GM19395 (cell line): Measurements from ENCODE around the gene ARID1B.

Source experiments
- ATAC-seq: cut with Tn5 transposase; IDR thresholded peaks from one replicate; pipeline ENCODE4 v1.9.1; 2021; ENCODE audit warnings: mild to moderate bottlenecking, moderate library complexity; ENCODE audit not compliant: unreplicated experiment

The ARID1B gene

DNA sequence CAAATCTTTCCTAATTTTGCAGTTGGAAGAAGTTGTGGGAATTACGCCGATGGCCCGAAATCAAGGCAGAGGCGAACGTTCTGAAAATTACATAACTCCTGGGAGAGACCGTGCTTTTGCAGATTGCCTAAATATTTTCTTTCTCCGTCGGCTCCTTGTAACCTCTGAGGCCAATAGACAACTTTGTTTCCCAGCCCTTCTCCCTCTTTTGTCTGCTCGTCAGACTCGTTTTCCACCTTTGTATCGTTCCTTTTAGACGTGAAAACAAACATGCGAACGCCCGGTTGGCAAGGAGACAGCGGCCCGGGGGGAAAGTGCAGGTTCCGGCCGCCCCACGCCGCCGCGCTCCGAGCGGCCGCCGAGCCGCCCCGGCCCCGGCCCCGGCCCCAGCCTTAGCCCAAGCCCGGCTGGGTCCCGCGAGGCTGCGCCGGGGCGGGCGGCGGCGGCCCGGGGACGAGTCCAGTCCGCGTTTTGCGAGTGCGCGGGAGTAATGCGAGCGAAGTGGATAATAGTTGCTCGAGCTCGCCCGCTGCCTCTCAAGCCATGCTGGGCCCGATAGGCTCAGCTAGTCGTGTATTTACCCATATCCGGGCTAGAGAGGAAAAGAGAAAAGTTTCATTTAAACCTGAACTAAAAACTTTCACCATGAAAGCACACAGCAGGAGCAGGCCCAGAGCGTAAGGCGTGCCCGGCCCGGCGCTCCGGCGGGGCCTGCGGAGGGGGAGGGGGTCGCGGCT lies at the start of gene ARID1B:
Gene ARID1B (plus strand): TSS at position 539 of the 737 bp plus-strand sequence. CDS start 303 bp downstream, outside the sequence.
- ATAC-seq: peak; percentile 64

GRCh38 chr6:156727715-156728385 lies 49.3 kb upstream of the ARID1B start:
- no peak for ATAC-seq

GRCh38 chr6:156729248-156729647 lies 47.9 kb upstream of the ARID1B start:
- no peak for ATAC-seq

DNA sequence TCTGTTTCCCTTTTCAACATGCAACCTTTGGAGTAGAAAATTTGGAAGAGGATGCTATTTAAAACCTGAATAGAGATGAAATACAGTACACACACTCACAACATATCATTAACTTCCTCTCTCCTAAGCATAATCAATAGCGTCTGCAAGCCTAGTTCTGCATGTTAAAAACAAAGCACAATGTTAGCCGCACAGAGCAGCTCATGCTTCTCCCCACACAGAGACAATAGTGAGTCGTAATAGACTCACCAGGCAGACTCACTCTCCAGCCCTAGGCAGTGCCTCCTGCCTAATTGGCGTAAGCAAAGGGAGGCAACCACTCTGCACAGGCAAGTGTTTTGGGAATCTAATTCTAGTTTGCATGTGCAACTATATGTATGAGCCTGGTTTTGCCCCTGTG lies 45.8 kb upstream of the ARID1B start:
- no peak for ATAC-seq

GRCh38 chr6:156735751-156736150 lies 41.4 kb upstream of the ARID1B start:
- no peak for ATAC-seq

DNA sequence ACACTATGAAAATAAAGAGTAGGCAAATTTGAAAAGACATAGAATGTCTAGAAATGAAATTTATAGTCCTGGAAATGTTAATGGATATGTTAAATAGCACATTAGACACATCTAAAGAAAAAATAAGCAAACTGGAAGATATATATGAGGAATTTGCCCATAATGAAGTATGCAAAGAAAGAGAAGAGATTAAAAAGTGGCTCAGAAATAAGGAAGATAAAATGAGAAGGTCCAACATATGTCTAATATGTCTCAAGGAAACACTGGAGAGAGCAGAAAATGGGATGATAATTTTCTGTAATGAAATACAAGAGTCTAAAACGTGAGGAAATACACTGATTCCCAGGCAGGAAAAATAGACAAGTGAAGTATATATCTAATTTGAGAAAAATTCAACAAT lies 36.6 kb upstream of the ARID1B start:
- ATAC-seq: no peak

DNA sequence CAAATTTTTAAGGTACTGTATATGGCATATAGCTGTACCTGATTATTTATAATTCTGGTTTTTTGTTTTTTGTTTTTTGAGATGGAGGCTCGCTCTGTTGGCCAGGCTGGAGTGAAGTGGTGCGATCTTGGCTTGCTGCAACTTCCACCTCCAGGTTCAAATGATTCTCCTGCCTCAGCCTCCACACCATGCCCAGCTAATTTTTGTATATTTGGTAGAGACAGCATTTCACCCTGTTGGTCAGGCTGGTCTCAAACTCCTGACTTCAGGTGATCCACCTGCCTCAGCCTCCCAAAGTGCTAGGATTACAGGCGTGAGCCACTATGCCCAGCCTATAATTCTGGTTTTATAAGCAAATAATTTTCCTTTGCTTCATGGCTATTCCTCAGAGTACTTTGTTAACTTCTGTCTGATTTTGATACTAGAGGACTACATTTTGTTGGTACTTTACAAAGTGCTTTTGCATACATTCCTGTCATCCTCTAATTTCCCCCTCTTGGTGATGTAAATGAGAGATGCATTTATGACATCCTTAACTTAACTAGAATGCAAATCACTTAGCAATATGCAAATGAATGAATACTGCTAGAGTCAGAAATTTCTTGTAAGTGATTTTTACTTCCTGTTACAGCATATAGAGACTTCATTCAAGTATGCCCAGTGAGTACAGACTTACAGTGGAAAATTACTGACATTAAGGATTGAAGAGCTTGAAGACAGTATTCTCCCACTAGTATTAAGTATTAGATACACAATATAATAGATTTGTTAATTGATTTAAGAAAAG lies 35.7 kb upstream of the ARID1B start:
- ATAC-seq: no peak

GRCh38 chr6:156747715-156748114 lies 29.5 kb upstream of the ARID1B start:
- ATAC-seq: no peak

GRCh38 chr6:156748504-156748903 lies 28.7 kb upstream of the ARID1B start:
- no peak for ATAC-seq

DNA sequence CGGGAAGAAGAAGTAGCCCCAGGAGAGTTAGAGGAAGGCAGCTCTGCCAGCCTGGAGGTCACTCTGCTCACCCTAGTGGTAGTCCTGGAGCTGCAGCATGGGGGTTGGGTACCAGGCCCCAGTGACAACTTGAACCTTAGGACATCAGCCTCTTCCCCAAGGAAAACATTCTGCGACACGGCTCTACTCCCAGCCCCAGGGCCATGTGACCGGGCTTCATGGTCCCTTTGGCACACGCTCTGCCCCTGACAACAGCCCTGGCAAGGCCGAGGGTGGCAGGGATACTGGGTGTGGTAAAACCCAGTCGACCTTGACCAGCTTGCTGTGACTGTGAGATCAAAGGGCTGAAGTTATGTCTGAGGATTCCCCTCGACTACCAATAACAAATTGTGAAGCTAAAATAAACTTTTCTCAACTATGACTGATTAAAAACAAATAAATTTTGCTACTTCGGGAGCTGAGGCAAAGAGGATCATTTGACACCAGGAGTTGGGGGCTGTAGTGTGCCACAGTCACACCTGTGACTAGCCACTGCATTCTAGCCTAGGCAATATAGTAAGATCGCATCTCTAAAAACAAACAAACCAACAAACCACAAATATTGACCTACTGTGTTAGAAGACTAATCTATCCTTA lies 24.4 kb upstream of the ARID1B start:
- peak; percentile 59 for ATAC-seq

DNA sequence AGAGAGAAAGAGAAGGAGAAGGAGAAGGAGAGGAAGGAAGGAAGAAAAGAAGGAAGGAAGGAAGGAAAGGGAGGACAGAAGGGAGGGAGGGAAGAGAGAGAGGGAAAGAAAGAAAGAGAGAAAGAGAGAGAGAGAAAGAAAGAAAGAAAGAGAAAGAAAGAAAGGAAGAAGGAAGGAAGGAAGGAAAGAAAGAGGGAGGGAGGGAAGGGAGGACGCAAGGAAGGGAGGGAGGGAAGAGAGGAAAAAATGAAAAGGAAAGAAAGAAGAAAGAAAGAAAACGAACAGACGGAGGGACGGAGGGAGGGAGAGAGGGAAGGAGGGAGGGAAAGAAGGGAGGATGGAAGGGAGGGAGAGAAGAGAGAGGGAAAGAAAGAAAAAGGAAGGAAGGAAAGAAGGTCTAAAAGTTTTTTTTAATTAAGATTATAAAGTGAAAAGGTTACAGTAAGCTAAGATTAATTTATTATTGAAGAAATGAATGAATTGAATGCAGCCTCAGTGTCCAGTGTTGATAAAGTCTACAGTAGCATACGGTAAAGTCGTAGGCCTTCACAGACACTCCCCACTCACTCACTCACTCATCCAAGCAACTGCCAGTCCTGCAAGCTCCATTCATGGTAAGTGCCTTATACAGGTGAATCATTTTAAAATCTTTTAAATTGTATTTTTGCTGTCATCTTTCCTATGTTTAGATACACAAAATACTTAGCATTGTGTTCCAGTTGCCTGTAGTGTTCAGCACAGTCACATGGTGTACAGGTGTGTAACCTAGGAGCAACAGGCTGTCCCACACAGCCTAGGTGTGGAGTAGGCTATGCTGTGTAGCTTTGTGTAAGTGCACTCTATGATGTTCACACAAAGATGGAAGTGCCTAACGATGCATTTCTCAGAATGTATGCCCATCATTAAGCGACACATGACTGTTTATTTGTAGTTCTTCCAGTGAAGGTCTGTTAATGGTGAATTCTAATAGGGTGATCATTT lies 20.3 kb upstream of the ARID1B start:
- no peak for ATAC-seq

- no peak for ATAC-seq
These were observed 19.3 kb upstream of the ARID1B start for GRCh38 chr6:156757849-156758248.

- ATAC-seq: no peak
These were observed 16.8 kb upstream of the ARID1B start for GRCh38 chr6:156760377-156760776.

- no peak for ATAC-seq
These were observed 14.6 kb upstream of the ARID1B start for GRCh38 chr6:156762547-156762946.

- no peak for ATAC-seq
These were observed 12.1 kb upstream of the ARID1B start for GRCh38 chr6:156765117-156765516.

- peak; percentile 97 for ATAC-seq
These were observed 9.3 kb upstream of the ARID1B start for GRCh38 chr6:156767603-156768467.

- no peak for ATAC-seq
These were observed 6.1 kb upstream of the ARID1B start for GRCh38 chr6:156771047-156771446.

GRCh38 chr6:156771761-156772160 lies 5.4 kb upstream of the ARID1B start:
- no peak for ATAC-seq

DNA sequence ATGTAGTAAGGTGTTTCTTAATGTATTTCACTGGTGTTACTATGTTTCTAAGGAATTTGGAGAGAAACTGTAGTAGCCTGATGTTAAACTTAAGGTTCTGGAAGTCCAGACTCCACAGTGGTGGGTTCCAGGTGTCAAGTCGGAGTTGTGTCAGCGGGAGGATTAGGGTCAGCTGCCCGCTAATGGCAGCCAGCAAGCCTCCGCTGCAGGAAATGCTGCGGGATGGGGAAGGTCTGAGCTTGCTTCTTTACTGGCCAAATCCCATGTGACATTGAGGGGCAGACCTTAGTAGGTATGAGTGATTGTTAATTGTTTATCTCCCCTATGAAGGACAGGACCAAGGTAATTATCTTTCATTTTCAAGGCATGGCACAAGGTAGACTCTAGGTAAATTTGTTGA lies 3.7 kb upstream of the ARID1B start:
- no peak for ATAC-seq
